ENCODE results near the gene PDE9A.

- no peak for TF ChIP-seq CTCF (conservative IDR thresholded peaks at IDR 0.05; ENCODE audit: low read depth, low read length)
- no peak for TF ChIP-seq SMC3 (IDR thresholded peaks at IDR 0.05; ENCODE audit: low read depth, low read length)
- no peak for TF ChIP-seq RFX5 (IDR thresholded peaks at IDR 0.05; ENCODE audit: low read depth, low read length)
- TF ChIP-seq POLR2A (IDR thresholded peaks at IDR 0.05; ENCODE audit: low read depth, low read length): no peak
- no peak for TF ChIP-seq ELK1 (IDR thresholded peaks at IDR 0.05; ENCODE audit: borderline replicate concordance, low read depth, low read length)
- no peak for TF ChIP-seq MXI1 (IDR thresholded peaks at IDR 0.05; ENCODE audit: borderline replicate concordance, low read depth, low read length)
- no peak for TF ChIP-seq CEBPB (IDR thresholded peaks at IDR 0.05; ENCODE audit: low read depth, low read length)
- no peak for TF ChIP-seq RCOR1 (IDR thresholded peaks at IDR 0.05; ENCODE audit: insufficient replicate concordance, low read length)
- TF ChIP-seq RAD21 (IDR thresholded peaks at IDR 0.05; ENCODE audit: low read length): no peak
- TF ChIP-seq CHD1 (IDR thresholded peaks at IDR 0.05; ENCODE audit: low read depth, low read length): no peak
- no peak for TF ChIP-seq USF2 (IDR thresholded peaks at IDR 0.05; ENCODE audit: low read depth, low read length)
Measured at GRCh38 chr21:42687796-42688195, 34.4 kb downstream of the PDE9A start.
